ENCODE measurements around the gene DLG2. TPM values are rescaled to one million over a fixed set of nuclear protein-coding genes. Genes with fewer than 3 reads are reported as not detected.
"Not testable (repeated sequence)": the region's sequence is repeated elsewhere in the genome, so short reads cannot be mapped to it uniquely, and the experiment has no call there.

Gene DLG2
- total and polyA plus RNA-seq, 9 of the 15 experiments (the other 6 are each of a cell fraction or from before 2014, with no cell fraction given) = 0.52 to 1.6 (median 0.95) TPM

DNA sequence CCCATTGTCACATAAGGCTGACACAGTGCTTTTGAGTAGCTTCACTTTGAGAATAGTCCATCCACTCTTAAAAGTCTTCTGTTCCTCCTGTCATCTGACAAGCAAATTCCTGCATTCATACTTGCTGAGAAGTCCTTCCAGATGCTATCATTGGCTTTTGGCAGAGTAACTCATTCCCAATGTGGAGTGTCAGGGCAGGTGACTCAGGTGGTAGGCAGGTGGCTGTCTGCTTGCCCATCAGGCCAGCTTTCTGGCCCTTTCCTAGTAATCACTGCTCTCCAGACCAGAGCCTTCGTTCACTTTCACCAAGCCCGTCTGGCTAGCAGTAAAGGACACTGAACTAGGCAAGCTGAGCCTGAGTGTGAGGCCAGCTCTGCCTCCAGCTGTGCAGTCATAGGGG, 2178.5 kb downstream of the DLG2 start:
- ChIA-PET CTCF (ENCODE audit: low intra/inter-chr PET ratio) (no interaction called here), POLR2A (interaction anchor here (0.8 kb wide), 1 partner anchor 11 kb away, joined by 3 read pairs; no protein-coding TSS in a partner anchor)
- TF ChIP-seq MTF1 (CRISPR knock-in tag; IDR thresholded peaks at IDR 0.05; ENCODE audit: borderline replicate concordance) (no peak), SOX6 (IDR thresholded peaks at IDR 0.05) (no peak), CBX5 (IDR thresholded peaks at IDR 0.05; ENCODE audit: borderline replicate concordance, low read depth) (no peak), NR1H2 (CRISPR knock-in tag; IDR thresholded peaks at IDR 0.05) (no peak), ZNF699 (CRISPR knock-in tag; IDR thresholded peaks at IDR 0.05; ENCODE audit: insufficient replicate concordance) (no peak), FOSL1 (tag; conservative IDR thresholded peaks at IDR 0.05) (no peak), GABPA (tag; conservative IDR thresholded peaks at IDR 0.05; ENCODE audit: low read depth) (no peak), MAFG (tag; conservative IDR thresholded peaks at IDR 0.05) (no peak), DIDO1 (tag; IDR thresholded peaks at IDR 0.05; ENCODE audit: low read depth) (no peak), ZNF324 (CRISPR knock-in tag; IDR thresholded peaks at IDR 0.05) (no peak), TCF3 (CRISPR knock-in tag; IDR thresholded peaks at IDR 0.05) (no peak)
- TF ChIP-seq, protein P1, sequence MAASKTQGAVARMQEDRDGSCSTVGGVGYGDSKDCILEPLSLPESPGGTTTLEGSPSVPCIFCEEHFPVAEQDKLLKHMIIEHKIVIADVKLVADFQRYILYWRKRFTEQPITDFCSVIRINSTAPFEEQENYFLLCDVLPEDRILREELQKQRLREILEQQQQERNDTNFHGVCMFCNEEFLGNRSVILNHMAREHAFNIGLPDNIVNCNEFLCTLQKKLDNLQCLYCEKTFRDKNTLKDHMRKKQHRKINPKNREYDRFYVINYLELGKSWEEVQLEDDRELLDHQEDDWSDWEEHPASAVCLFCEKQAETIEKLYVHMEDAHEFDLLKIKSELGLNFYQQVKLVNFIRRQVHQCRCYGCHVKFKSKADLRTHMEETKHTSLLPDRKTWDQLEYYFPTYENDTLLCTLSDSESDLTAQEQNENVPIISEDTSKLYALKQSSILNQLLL (CRISPR knock-in tag; IDR thresholded peaks at IDR 0.05; ENCODE audit: borderline replicate concordance) = no peak
- TF ChIP-seq, protein P2, sequence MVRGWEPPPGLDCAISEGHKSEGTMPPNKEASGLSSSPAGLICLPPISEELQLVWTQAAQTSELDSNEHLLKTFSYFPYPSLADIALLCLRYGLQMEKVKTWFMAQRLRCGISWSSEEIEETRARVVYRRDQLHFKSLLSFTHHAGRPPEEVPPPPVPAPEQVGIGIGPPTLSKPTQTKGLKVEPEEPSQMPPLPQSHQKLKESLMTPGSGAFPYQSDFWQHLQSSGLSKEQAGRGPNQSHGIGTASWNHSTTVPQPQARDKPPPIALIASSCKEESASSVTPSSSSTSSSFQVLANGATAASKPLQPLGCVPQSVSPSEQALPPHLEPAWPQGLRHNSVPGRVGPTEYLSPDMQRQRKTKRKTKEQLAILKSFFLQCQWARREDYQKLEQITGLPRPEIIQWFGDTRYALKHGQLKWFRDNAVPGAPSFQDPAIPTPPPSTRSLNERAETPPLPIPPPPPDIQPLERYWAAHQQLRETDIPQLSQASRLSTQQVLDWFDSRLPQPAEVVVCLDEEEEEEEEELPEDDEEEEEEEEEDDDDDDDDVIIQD (CRISPR knock-in tag; IDR thresholded peaks at IDR 0.05) = no peak
- TF ChIP-seq, protein P3, sequence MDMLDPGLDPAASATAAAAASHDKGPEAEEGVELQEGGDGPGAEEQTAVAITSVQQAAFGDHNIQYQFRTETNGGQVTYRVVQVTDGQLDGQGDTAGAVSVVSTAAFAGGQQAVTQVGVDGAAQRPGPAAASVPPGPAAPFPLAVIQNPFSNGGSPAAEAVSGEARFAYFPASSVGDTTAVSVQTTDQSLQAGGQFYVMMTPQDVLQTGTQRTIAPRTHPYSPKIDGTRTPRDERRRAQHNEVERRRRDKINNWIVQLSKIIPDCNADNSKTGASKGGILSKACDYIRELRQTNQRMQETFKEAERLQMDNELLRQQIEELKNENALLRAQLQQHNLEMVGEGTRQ (CRISPR knock-in tag; IDR thresholded peaks at IDR 0.05) = no peak
- Histone ChIP-seq H4K20me1 (replicated peaks; ENCODE audit: control insufficient read depth, insufficient read depth, low read length) (no peaks in the 10 kb centered on the region), H3K27ac (ENCODE audit: extremely low read depth, low read depth, low read length) (no peak overlapping the region), H3K9me1 (ENCODE audit: control insufficient read depth, insufficient read depth, low read length) (no peaks in the 10 kb centered on the region), H3K27me3 (ENCODE audit: control insufficient read depth in 2 of 2, insufficient read depth in 2 of 2, low read length in 2 of 2) (no peaks in the 10 kb centered on the region), H3K4me1 (replicated peaks in 1 of 2; ENCODE audit: control insufficient read depth in 2 of 2, insufficient read depth in 2 of 2, low read length in 2 of 2) (no peaks in the 10 kb centered on the region), H3K4me3 (no peak overlapping the region), H3K36me3 (ENCODE audit: control insufficient read depth, insufficient read depth, low read length) (no peaks in the 10 kb centered on the region), H3K79me2 (ENCODE audit: control insufficient read depth, insufficient read depth, low read length) (no peaks in the 10 kb centered on the region), H2AFZ (ENCODE audit: low read depth, low read length) (no peak overlapping the region), H3K9ac (ENCODE audit: insufficient read depth in 1 of 2, low read depth in 2 of 2, low read length in 2 of 2) (no peak overlapping the region), H3K9me3 (replicated peaks; ENCODE audit: control insufficient read depth, insufficient read depth, low read depth, low read length) (no peaks in the 10 kb centered on the region), H3K4me2 (ENCODE audit: insufficient read depth, low read length) (no peak overlapping the region)
- BruUV-seq (replicated peaks) = no TSS peak
- DNase-seq (ENCODE audit: extremely low read depth in 1 of 4, low spot score in 3 of 4) (no peak), ATAC-seq (no peak), FAIRE-seq (no peak)
- in situ Hi-C loops (cut with MboI) = no loop called here
- 0% methylated on average over 2 of the region's 2 CpGs for WGBS (ENCODE audit: insufficient coverage, low coverage, missing lambda C conversion rate)
- intact Hi-C loops (cut with micrococcal nuclease) = no loop called here

DNA sequence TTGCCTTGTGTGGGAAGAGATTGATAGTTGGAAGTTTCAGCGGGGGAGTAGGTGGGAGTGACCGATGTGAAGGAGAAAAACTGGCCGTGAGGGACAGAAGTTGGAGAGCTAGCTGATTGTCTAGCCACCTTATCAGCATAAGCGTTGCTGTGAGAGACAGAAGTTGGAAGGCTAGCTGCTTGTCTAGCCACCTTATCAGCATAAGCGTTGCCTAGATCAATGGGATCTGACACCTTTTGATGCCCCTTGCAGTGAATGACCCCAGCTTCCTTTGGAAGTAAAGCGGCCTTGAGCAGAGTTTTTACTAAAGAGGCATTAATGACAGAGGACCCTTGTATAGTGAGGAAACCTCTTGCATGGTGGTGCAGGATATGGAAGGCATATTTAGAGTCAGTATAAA, 2183.3 kb downstream of the DLG2 start:
- H3K9ac ChIP-seq (ENCODE audit: insufficient read depth in 1 of 2, low read depth in 2 of 2, low read length in 2 of 2); ATAC-seq; H3K9me3 ChIP-seq (replicated peaks; ENCODE audit: control insufficient read depth, insufficient read depth, low read depth, low read length); intact Hi-C loops (cut with micrococcal nuclease); H3K4me2 ChIP-seq (ENCODE audit: insufficient read depth, low read length); CTCF ChIA-PET (ENCODE audit: low intra/inter-chr PET ratio); in situ Hi-C loops (cut with MboI); DNase-seq (ENCODE audit: extremely low read depth in 1 of 4, low spot score in 3 of 4); BruUV-seq (replicated peaks); H2AFZ ChIP-seq (ENCODE audit: low read depth, low read length); FAIRE-seq; POLR2A ChIA-PET; H3K36me3 ChIP-seq (ENCODE audit: control insufficient read depth, insufficient read depth, low read length); H3K4me3 ChIP-seq; H3K27me3 ChIP-seq (ENCODE audit: control insufficient read depth in 2 of 2, insufficient read depth in 2 of 2, low read length in 2 of 2); H3K4me1 ChIP-seq (replicated peaks in 1 of 2; ENCODE audit: control insufficient read depth in 2 of 2, insufficient read depth in 2 of 2, low read length in 2 of 2); H3K79me2 ChIP-seq (ENCODE audit: control insufficient read depth, insufficient read depth, low read length); H4K20me1 ChIP-seq (replicated peaks; ENCODE audit: control insufficient read depth, insufficient read depth, low read length); H3K9me1 ChIP-seq (ENCODE audit: control insufficient read depth, insufficient read depth, low read length); H3K27ac ChIP-seq (ENCODE audit: extremely low read depth, low read depth, low read length): not testable (repeated sequence)
- 0% methylated on average over 5 of the region's 6 CpGs for WGBS (ENCODE audit: insufficient coverage, low coverage, missing lambda C conversion rate)

Measured in K562 (cell line).